Head of caudate nucleus (tissue), 42 donors: Measurements from ENCODE around the gene TBXAS1.
A peak's percentile ranks its signal among the peaks of the same experiment; 100 is the strongest.

Experiments
- DNase-seq, 42 donors: peaks; one replicate each; pipeline versions ENCODE4 v3.0.0 to v3.0.0-alpha.2; 2020 to 2021; ENCODE audit warnings: mixed read lengths in 7 of 42
- intact Hi-C: fragments of 100-400 bp; cut with DNase I; formaldehyde crosslinking; loops from one replicate; pipeline ENCODE4 v1.15.0; 2022

Gene TBXAS1

GRCh38 chr7:140045697-140046096 is 216.6 kb downstream of the TBXAS1 start:
- intact Hi-C loops = no loop called here
- DNase-seq = peak in 1 of 42 donors; percentile 1

- peak in 1 of 42 donors; percentile 19 for DNase-seq
- intact Hi-C loops = no loop called here
These were observed 218.1 kb downstream of the TBXAS1 start for GRCh38 chr7:140047197-140047596.

- intact Hi-C loops = no loop called here
- peak in 3 of 42 donors; percentile 29 to 39 (median 34) for DNase-seq
These were observed 219.1 kb downstream of the TBXAS1 start for GRCh38 chr7:140048138-140048537.

- intact Hi-C loops = no loop called here
- no peak for DNase-seq
These were observed 219.9 kb downstream of the TBXAS1 start for GRCh38 chr7:140048989-140049338.

GRCh38 chr7:140049339-140050024 is 220.4 kb downstream of the TBXAS1 start:
- intact Hi-C loops = no loop called here
- DNase-seq = no peak

GRCh38 chr7:140050100-140050499 is 221.0 kb downstream of the TBXAS1 start:
- intact Hi-C loops = no loop called here
- no peak for DNase-seq

GRCh38 chr7:140051820-140052219 is 222.8 kb downstream of the TBXAS1 start:
- no peak for DNase-seq
- intact Hi-C loops = no loop called here

GRCh38 chr7:140053812-140054539 is 224.9 kb downstream of the TBXAS1 start:
- no peak for DNase-seq
- intact Hi-C loops = no loop called here

- intact Hi-C loops = no loop called here
- DNase-seq = no peak
These were observed 225.7 kb downstream of the TBXAS1 start for GRCh38 chr7:140054751-140055150.

- DNase-seq = no peak
- intact Hi-C loops = no loop called here
These were observed 226.8 kb downstream of the TBXAS1 start for GRCh38 chr7:140055833-140056232.

GRCh38 chr7:140056431-140057142 is 227.5 kb downstream of the TBXAS1 start:
- no peak for DNase-seq
- intact Hi-C loops = no loop called here

GRCh38 chr7:140057143-140057535 is 228.1 kb downstream of the TBXAS1 start:
- no peak for DNase-seq
- intact Hi-C loops = no loop called here

GRCh38 chr7:140058517-140058916 is 229.5 kb downstream of the TBXAS1 start:
- DNase-seq = peak in 1 of 42 donors; percentile 21
- intact Hi-C loops = no loop called here

- DNase-seq = peak in 1 of 42 donors; percentile 34
- intact Hi-C loops = no loop called here
These were observed 230.5 kb downstream of the TBXAS1 start for GRCh38 chr7:140059273-140060242.

GRCh38 chr7:140060243-140060630 is 231.2 kb downstream of the TBXAS1 start:
- intact Hi-C loops = no loop called here
- DNase-seq = no peak

- peak in 2 of 42 donors; percentile 25 to 47 for DNase-seq
- intact Hi-C loops = no loop called here
These were observed 231.9 kb downstream of the TBXAS1 start for GRCh38 chr7:140060788-140061606.

- no peak for DNase-seq
- intact Hi-C loops = no loop called here
These were observed 232.5 kb downstream of the TBXAS1 start for GRCh38 chr7:140061607-140061930.

GRCh38 chr7:140062118-140062527 is 233.1 kb downstream of the TBXAS1 start:
- intact Hi-C loops = no loop called here
- DNase-seq = peak in 2 of 42 donors; percentile 13 to 16
